NCI-H1092 treated with DMSO at 0.1 percent for 48 hours (cell line): ENCODE results near the gene TMEM45B.
A peak's percentile ranks its signal among the peaks of the same experiment; 100 is the strongest.
"Not testable (repeated sequence)": the region's sequence is repeated elsewhere in the genome, so short reads cannot be mapped to it uniquely, and the experiment has no call there.

Source experiments
- DNase-seq: peaks from one replicate; lab custom pipeline; 2025; lab: John Stamatoyannopoulos, UW

The TMEM45B gene

GRCh38 chr11:129808241-129808640 lies 7.4 kb upstream of the TMEM45B start:
- not testable (repeated sequence) for DNase-seq

GRCh38 chr11:129813231-129813791 lies 2.3 kb upstream of the TMEM45B start:
- DNase-seq: no peak

- no peak for DNase-seq
Measured at GRCh38 chr11:129814244-129815014, 1.2 kb upstream of the TMEM45B start.

- no peak for DNase-seq
Measured at GRCh38 chr11:129817534-129818051, 1.9 kb downstream of the TMEM45B start.

- not testable (repeated sequence) for DNase-seq
Measured at GRCh38 chr11:129818236-129818635, 2.6 kb downstream of the TMEM45B start.

GRCh38 chr11:129819237-129819636 lies 3.6 kb downstream of the TMEM45B start:
- no peak for DNase-seq

- not testable (repeated sequence) for DNase-seq
Measured at GRCh38 chr11:129820228-129820627, 4.6 kb downstream of the TMEM45B start.

GRCh38 chr11:129823281-129823680 lies 7.6 kb downstream of the TMEM45B start:
- not testable (repeated sequence) for DNase-seq

- not testable (repeated sequence) for DNase-seq
Measured at GRCh38 chr11:129823799-129824198, 8.2 kb downstream of the TMEM45B start.

- no peak for DNase-seq
Measured at GRCh38 chr11:129825380-129825779, 9.7 kb downstream of the TMEM45B start.

GRCh38 chr11:129828301-129828836 lies 12.7 kb downstream of the TMEM45B start:
- peak; percentile 25 for DNase-seq

- not testable (repeated sequence) for DNase-seq
Measured at GRCh38 chr11:129829497-129829896, 13.8 kb downstream of the TMEM45B start.

- DNase-seq: not testable (repeated sequence)
Measured at GRCh38 chr11:129831227-129831626, 15.6 kb downstream of the TMEM45B start.

GRCh38 chr11:129833260-129833659 lies 17.6 kb downstream of the TMEM45B start:
- DNase-seq: not testable (repeated sequence)

GRCh38 chr11:129836423-129836891 lies 20.8 kb downstream of the TMEM45B start:
- not testable (repeated sequence) for DNase-seq

- DNase-seq: no peak
Measured at GRCh38 chr11:129836979-129837378, 21.3 kb downstream of the TMEM45B start.

GRCh38 chr11:129840236-129840635 lies 24.6 kb downstream of the TMEM45B start:
- no peak for DNase-seq

GRCh38 chr11:129842138-129842537 lies 26.5 kb downstream of the TMEM45B start:
- no peak for DNase-seq

- no peak for DNase-seq
Measured at GRCh38 chr11:129846508-129847335, 31.1 kb downstream of the TMEM45B start.

GRCh38 chr11:129847361-129847760 lies 31.7 kb downstream of the TMEM45B start:
- not testable (repeated sequence) for DNase-seq

GRCh38 chr11:129849447-129850130 lies 33.9 kb downstream of the TMEM45B start:
- DNase-seq: no peak
